NCI-H1930 (cell line): Measurements from ENCODE around the gene NUS1.
"Not testable (repeated sequence)": the region's sequence is repeated elsewhere in the genome, so short reads cannot be mapped to it uniquely, and the experiment has no call there.

Experiments
- DNase-seq, 2 experiments: peaks; one replicate each; lab custom pipeline; 2025; lab: John Stamatoyannopoulos, UW

Gene NUS1

GRCh38 chr6:117674991-117675657 lies at the start of gene NUS1:
Gene NUS1, plus strand, starts transcription at chr6:117675469. Its CDS starts 202 bp downstream, at chr6:117675671.
- peak; percentile 94 to 96 for DNase-seq

DNA sequence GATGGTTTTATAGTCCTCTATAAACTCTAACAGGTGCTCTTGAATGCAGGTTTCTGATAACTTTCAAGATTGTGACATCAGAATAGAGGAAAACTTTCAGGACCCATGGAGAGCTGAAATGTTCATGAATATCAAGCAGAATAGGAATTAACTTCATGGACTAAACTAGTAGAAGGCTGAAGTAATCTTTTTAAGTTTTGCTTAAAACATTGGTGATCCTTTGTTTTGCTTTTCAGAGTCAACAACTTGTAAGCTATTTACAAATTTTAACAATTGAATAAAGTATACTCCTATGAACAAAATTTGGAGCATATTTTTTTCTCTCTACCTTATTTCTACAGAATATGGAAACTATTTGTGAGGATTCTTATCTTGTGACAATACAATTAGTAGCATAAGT lies 47.7 kb upstream of the NUS1 start:
- DNase-seq = no peak

DNA sequence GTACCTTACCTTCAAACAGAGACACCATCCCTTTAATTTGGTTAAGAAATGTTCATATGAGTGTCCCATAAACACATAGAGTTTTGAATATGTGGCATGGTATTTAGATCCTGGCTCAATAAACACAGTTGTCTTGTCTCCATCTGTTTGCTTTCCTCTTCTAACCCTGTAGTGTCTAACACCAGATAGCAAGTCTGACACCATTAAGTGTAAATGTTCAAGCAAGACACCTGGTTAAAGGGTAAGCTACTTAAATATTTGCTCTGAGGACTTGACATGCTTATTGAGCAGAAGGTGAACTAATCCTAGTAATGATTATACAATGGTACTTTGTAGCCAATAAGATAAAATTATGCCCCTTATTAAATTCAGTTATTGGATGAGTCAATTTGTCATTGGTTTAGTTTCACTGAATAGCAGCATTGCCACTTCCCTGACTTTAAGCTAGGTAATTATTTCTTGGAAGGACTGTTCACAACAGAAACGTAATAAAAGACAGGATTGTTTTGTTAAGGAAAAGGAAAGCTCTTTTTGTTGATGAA lies 46.1 kb upstream of the NUS1 start:
- peak in 1 of 2 experiments; percentile 23 for DNase-seq

DNA sequence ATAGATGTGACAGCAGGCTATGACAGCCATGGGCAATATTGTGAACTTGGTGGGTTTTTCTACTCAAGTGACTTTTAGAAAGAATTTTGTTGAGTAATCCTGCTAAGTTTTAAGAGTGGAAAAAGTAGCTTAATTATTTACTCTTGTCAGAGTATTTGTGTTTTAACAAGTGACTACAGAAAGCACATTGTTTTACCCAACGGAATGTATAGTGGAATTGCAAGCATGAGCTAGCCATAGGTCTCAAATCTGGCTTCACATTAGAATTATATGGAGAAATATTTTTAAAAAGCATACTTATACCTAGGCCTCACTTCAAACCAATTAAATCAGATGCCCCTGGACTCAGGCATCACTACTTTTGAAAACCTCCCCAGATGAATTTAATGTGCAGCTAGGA lies 37.5 kb upstream of the NUS1 start:
- DNase-seq = no peak

DNA sequence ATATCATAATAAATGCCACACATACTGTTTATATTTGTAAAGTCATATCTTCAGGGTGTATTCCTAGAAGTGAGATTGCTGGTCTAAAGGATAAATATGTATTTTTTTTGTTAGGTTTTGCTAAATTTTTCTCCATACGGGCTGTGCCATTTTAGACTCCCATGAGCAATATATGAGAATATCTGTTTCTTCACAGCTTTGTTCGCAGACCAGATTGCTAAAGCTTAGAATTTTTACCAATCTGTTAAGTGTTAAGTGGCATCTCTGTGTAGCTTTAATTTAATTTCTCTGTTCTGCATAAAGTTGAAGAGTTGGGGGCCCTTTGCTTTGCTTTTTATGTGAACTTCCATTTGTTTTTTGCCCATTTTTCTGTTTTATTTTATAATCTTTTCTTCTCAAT lies 32.3 kb upstream of the NUS1 start:
- DNase-seq = no peak

- DNase-seq = not testable (repeated sequence)
Observed at GRCh38 chr6:117651984-117652383, 23.3 kb upstream of the NUS1 start.

- no peak for DNase-seq
Observed at GRCh38 chr6:117653949-117654348, 21.3 kb upstream of the NUS1 start.

DNA sequence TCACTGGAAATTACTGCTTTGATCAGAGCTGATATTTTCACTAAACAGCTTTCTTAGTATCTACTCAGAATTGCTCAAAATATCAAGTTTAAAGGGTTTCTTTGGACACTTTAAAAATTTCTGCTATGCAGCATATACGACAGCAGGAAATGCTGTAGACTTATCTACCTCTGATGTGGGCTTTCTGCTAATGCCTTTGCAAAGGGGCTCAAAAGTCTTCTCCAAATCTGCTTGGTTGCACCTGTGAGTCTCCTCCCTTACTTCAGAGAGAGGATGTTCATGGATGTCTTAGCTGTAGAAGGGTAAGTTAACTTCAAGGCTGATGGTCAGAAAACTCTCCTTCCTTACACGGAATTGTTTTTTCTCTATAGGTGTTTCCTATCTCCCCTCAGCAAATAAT lies 19.9 kb upstream of the NUS1 start:
- DNase-seq = no peak

- no peak for DNase-seq
Observed at GRCh38 chr6:117666881-117667280, 8.4 kb upstream of the NUS1 start.

GRCh38 chr6:117668736-117669135 lies 6.5 kb upstream of the NUS1 start:
- no peak for DNase-seq

GRCh38 chr6:117674503-117674902 lies 766 bp upstream of the NUS1 start:
- DNase-seq = no peak

- not testable (repeated sequence) for DNase-seq
Observed at GRCh38 chr6:117675658-117676301, 511 bp downstream of the NUS1 start.

- DNase-seq = no peak
Observed at GRCh38 chr6:117676577-117677218, 1.4 kb downstream of the NUS1 start.

- DNase-seq = no peak
Observed at GRCh38 chr6:117677553-117678141, 2.4 kb downstream of the NUS1 start.

- no peak for DNase-seq
Observed at GRCh38 chr6:117681162-117681741, 6.0 kb downstream of the NUS1 start.

DNA sequence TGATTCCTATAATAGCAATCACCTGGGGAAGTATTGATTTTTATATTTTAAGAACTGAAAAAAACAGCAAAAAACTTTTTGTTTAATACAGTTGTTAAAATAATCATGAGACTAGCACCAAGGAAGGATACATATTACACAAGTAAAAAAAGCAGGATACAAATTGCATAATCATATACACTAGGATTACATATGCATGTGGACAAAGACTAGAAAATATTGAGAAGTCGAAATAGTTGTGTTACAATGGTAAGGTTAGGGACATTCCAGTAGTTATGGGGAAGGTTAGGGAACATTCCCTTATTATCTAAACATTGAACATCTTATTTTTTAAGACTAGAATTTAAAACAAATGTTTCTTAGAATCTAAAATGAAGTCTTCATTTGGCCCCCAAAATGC lies 9.5 kb downstream of the NUS1 start:
- no peak for DNase-seq

DNA sequence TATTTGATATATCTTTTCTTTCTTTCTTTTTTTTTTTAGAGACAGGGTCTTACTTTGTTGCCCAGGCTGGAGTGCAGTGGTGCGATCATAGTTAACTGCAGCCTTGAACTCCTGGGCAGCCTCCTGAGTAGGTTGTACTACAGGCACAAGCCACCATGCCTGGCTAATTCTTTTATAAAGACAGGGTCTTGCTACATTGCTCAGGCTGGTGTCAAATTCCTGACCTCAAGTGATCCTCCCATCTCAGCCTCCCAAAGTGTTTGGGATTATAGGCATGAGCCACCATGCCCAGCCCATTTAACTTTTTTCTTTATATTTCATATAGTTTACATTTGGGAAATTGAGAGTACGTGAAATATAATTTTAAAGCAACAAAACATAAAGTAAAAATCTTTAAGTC lies 10.1 kb downstream of the NUS1 start:
- no peak for DNase-seq

DNA sequence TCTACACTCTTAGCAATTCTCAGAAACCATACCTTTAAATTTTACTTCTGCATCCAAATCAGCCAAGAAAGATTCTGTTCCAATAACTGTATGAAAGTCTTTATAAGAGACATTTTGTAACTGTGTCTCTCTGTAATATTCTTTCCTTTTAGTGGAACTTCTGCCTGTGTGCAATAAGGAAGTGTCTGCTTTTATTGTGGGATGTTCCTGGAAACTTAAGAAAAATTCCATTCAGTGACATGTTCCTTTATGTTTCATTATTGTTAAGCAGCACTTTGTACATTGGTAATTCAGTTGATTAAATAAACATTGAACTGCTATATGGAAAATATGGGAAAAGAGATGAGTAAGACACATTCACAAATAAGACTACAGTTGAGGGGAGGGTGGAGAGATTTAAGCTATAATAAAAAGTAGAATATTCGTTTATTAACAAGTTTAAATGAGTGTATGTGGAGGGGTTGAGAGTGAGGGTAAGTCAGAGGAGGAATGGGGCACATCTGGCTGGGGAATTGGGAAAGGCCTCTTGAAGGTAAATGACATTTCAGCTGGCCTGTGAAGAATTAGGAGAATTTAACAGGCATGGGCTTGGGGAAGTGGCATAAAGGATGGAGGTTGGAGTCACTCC lies 11.9 kb downstream of the NUS1 start:
- DNase-seq = no peak

GRCh38 chr6:117689584-117689983 lies 14.3 kb downstream of the NUS1 start:
- DNase-seq = not testable (repeated sequence)

DNA sequence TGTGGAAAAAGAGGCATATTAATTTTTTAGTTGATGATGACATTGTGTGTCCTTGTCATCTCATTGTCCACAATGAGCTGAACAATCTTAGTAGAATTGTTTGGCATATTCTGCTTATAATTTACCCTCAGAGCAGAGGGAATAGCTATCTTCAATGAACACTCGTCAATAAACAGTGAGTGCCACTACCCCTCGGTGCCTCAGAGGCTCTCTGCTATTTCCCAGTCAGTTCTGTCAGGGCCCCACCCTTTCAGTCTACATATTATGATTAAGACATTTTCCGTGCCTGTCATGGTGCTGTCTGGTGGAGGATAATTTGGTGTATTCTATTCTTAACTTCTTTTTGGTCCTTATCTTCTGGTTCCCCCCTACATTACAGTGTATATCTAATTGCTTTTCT lies 31.2 kb downstream of the NUS1 start:
- DNase-seq = no peak

- not testable (repeated sequence) for DNase-seq
Observed at GRCh38 chr6:117706936-117707509, 31.8 kb downstream of the NUS1 start.
